ENCODE measurements around the gene CACNA1B.
"Not testable (repeated sequence)": the region's sequence is repeated elsewhere in the genome, so short reads cannot be mapped to it uniquely, and the experiment has no call there.

CACNA1B gene

GRCh38 chr9:138015021-138015829 is 137.6 kb downstream of the CACNA1B start:
- no peak for DNase-seq (ENCODE audit: low spot score)

GRCh38 chr9:138016406-138017187 is 139.0 kb downstream of the CACNA1B start:
- no peak for DNase-seq (ENCODE audit: low spot score)

- DNase-seq (ENCODE audit: low spot score) = no peak
Observed at GRCh38 chr9:138017200-138017599, 139.6 kb downstream of the CACNA1B start.

- not testable (repeated sequence) for DNase-seq (ENCODE audit: low spot score)
Observed at GRCh38 chr9:138019514-138019913, 141.9 kb downstream of the CACNA1B start.

GRCh38 chr9:138020120-138020794 is 142.7 kb downstream of the CACNA1B start:
- no peak for DNase-seq (ENCODE audit: low spot score)

- no peak for DNase-seq (ENCODE audit: low spot score)
Observed at GRCh38 chr9:138020795-138021182, 143.2 kb downstream of the CACNA1B start.

GRCh38 chr9:138021251-138022056 is 143.9 kb downstream of the CACNA1B start:
- no peak for DNase-seq (ENCODE audit: low spot score)

GRCh38 chr9:138022121-138022741 is 144.6 kb downstream of the CACNA1B start:
- no peak for DNase-seq (ENCODE audit: low spot score)

- DNase-seq (ENCODE audit: low spot score) = no peak
Observed at GRCh38 chr9:138022756-138023393, 145.3 kb downstream of the CACNA1B start.

- DNase-seq (ENCODE audit: low spot score) = no peak
Observed at GRCh38 chr9:138023394-138024124, 146.0 kb downstream of the CACNA1B start.

- no peak for DNase-seq (ENCODE audit: low spot score)
Observed at GRCh38 chr9:138024131-138024530, 146.5 kb downstream of the CACNA1B start.

GRCh38 chr9:138024831-138025291 is 147.3 kb downstream of the CACNA1B start:
- DNase-seq (ENCODE audit: low spot score) = no peak

GRCh38 chr9:138025417-138025816 is 147.8 kb downstream of the CACNA1B start:
- DNase-seq (ENCODE audit: low spot score) = no peak

- no peak for DNase-seq (ENCODE audit: low spot score)
Observed at GRCh38 chr9:138025908-138026307, 148.3 kb downstream of the CACNA1B start.

- no peak for DNase-seq (ENCODE audit: low spot score)
Observed at GRCh38 chr9:138028596-138028995, 151.0 kb downstream of the CACNA1B start.

- no peak for DNase-seq (ENCODE audit: low spot score)
Observed at GRCh38 chr9:138031186-138031585, 153.6 kb downstream of the CACNA1B start.

- DNase-seq (ENCODE audit: low spot score) = no peak
Observed at GRCh38 chr9:138033950-138034349, 156.4 kb downstream of the CACNA1B start.

GRCh38 chr9:138037140-138037539 is 159.6 kb downstream of the CACNA1B start:
- no peak for DNase-seq (ENCODE audit: low spot score)

- DNase-seq (ENCODE audit: low spot score) = no peak
Observed at GRCh38 chr9:138038244-138038671, 160.7 kb downstream of the CACNA1B start.

Data from LoVo (cell line).